HG02938 (cell line): ENCODE measurements around the gene CASP3.

Experiments
- ATAC-seq: cut with Tn5 transposase; IDR thresholded peaks from one replicate; pipeline ENCODE4 v1.9.1; 2021; ENCODE audit warnings: mild to moderate bottlenecking, moderate library complexity; ENCODE audit not compliant: unreplicated experiment

CASP3 gene

GRCh38 chr4:184649026-184649970 is at the start of gene CASP3, which contains the start of gene PRIMPOL:
Gene CASP3 (minus strand): TSS chr4:184649447. CDS start chr4:184638453, 10,994 bp downstream.
Gene PRIMPOL (plus strand): TSS chr4:184649738. CDS start chr4:184657141, 7,403 bp downstream.
- ATAC-seq: peak; percentile 86

DNA sequence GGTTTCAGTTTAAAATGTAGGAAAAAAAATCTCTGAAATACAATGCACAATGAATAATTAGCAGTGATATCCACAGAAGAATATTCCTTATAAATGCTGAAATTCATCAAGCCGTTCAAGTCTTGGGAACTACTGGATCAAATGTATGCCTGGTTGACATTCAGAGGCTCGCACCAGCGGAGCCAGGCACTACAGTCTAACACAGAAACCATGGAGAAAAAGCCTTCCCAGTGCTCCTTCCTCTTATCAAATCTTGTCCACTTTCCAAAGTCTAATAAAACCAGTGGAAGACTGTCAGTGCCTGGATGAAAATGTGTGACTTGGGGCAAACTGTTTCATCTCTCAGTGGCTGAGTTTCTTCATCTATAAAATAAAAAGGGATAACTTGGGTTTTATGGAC is 48.7 kb upstream of the CASP3 start:
- no peak for ATAC-seq

GRCh38 chr4:184695178-184695896 is 46.1 kb upstream of the CASP3 start:
- ATAC-seq: no peak

DNA sequence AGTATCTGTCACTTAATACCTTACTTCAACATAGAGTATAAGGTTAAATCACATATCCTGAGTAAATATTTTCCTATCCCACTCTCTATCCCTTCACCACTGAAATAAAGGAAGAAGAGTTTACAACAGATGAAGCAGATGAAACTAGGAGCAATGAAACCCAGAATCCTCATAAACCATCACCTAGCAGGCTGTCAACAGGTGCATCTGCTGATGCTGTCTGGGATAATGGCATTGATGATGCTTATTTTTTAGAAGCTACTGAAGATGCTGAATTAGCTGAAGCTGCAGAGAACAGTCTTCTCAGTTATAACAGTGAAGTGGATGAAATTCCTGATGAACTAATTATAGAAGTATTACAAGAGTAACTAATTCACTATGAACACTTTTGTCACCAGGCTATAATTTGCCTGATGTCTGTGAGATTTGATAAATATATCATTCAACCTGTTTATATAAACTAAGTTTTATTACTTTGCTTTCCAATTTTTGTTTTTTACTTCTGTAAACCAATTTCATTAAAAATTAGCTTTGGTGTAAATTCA is 45.2 kb upstream of the CASP3 start:
- no peak for ATAC-seq

DNA sequence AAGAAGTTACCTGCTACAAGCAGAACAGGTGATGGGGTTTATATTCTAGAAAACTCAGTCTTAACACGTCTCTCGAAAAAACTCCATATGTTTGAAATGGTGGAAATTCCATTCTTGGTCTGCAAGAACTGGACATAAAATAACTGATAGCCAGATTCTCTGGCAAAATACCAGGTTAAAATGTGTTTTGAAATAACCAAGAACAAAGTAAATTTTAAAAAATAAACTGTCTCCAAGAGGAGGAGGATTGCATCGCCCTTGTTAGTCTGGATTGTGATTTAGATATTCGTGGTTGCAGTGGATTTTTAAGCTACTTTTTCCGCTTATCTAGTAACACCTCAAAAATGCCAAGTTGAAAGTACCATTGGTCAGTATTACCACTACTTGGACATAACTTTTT is 43.8 kb upstream of the CASP3 start:
- no peak for ATAC-seq

DNA sequence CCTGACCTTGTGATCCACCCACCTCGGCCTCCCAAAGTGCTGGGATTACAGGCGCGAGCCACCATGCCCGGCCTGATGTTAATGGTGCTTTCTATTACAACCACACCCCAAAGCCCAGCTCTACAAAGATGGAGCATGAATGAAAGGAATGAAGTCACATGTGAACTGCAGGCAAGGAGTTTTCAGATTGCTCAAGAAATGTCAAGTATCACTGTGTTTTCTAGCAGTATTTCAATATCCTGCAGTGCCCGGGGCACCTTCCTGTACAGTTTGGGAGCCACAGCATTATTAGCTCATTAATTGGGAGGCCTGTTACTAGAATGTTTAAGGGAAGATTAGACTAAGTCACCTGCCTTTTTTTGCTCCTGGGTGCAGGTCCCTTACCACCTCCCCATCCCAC is 40.4 kb upstream of the CASP3 start:
- no peak for ATAC-seq

GRCh38 chr4:184688447-184688846 is 39.2 kb upstream of the CASP3 start:
- ATAC-seq: no peak

DNA sequence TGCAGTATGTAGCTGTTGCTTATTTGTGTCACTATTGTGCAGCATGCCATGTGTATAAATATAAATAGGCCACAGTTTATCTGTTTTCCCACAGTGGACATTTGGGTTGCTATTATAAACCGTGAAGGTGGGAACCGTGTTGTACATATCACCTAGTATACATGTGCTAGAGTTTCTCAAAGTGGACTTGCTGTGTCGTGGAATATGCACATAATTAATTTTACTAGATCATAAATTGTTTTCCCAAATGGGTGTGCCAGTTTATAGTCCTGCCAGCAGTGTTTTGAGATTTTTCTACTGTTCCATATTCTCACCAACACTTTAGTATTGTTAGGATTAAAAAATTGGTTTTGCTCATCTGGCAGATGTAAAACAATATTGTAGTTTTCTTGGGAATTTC is 38.8 kb upstream of the CASP3 start:
- no peak for ATAC-seq

- ATAC-seq: no peak
These were observed 35.4 kb upstream of the CASP3 start for GRCh38 chr4:184684491-184685189.

GRCh38 chr4:184681916-184682315 is 32.7 kb upstream of the CASP3 start:
- ATAC-seq: no peak

DNA sequence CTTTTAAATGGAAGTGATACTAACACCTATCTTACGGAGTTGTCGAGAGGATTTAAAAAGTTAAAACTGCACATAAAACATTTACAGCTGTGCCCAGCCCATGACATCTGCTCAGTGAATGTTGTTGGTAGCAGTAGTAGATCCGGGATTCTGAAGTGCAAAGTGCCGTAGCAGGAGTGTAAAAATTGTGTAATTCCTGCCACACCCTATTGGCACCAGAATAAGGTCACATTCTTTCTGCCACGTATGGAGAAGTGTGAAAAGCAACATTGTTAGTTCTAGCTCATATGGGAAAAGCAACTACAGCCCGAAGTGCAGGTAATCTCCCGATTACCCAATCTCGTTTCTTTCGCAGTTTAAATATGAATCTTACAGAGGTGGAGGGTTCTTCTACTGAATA is 31.5 kb upstream of the CASP3 start:
- no peak for ATAC-seq

GRCh38 chr4:184675821-184676492 is 26.7 kb upstream of the CASP3 start:
- ATAC-seq: no peak

GRCh38 chr4:184675018-184675417 is 25.8 kb upstream of the CASP3 start:
- ATAC-seq: no peak

- ATAC-seq: no peak
These were observed 24.8 kb upstream of the CASP3 start for GRCh38 chr4:184674011-184674410.

GRCh38 chr4:184672741-184673140 is 23.5 kb upstream of the CASP3 start:
- ATAC-seq: no peak

DNA sequence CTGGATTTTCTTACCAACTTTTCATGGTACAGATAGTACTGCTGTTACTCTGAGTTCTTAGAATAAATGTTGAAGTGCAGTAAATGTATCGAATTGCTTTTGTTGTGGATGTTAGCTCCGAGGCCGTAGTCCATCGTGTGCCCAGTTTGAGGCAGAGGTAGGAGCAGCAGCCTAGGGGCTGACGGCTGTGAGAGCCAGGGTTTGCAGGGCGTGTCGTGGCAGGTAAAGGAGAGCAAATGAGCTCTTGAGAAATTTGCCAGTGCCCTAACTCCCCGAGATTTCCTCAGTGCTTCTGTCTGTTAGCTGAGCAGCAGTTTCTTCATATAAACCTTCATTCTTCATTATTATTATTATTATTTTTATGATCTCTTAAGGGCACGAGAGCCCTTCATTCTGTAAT is 21.9 kb upstream of the CASP3 start:
- ATAC-seq: no peak

- no peak for ATAC-seq
These were observed 20.0 kb upstream of the CASP3 start for GRCh38 chr4:184669251-184669650.

- no peak for ATAC-seq
These were observed 19.4 kb upstream of the CASP3 start for GRCh38 chr4:184668511-184669114.

GRCh38 chr4:184668096-184668495 is 18.8 kb upstream of the CASP3 start:
- no peak for ATAC-seq

DNA sequence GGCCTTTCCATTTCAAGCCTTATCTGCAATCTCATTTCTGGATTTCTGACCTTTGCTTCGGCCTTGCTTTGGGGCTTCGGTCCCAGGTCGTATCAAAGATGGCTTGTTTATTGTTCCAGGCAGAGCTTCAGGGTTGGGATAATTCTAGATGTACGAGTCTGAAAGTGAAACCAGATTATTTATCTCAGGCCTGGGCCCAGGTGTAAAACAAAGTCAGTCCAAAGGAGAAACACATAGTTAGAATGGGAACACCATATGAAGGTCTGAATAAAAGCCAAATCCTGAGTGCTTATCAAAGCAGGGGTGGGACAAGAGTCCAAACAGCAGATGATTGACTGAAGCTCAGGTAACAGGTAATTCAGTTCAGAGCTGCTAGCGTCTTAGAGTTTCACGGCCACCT is 17.4 kb upstream of the CASP3 start:
- ATAC-seq: no peak
